Liver (tissue), 9 donors: ENCODE measurements around the gene IKBKE. TPM values are rescaled to one million over a fixed set of nuclear protein-coding genes. Genes with fewer than 3 reads are reported as not detected.
A peak's percentile ranks its signal among the peaks of the same experiment; 100 is the strongest.

ENCODE experiments used
- DNase-seq: peaks from one replicate; pipeline ENCODE4 v3.0.0-alpha.2; 2017; ENCODE audit warnings: low spot score
- H3K27ac ChIP-seq, 2 donors: one replicate each; pipeline ENCODE4 v1.7.0; 2013; ENCODE audit warnings: inconsistent platforms in 2 of 2, low read length in 2 of 2, control low read depth in 1 of 2, low read depth in 1 of 2, mild to moderate bottlenecking in 1 of 2
- H3K27me3 ChIP-seq, 4 donors: one replicate each; pipeline versions ENCODE4 v1.6.1 to v1.7.0; 2013; ENCODE audit warnings: low read length in 3 of 4, inconsistent platforms in 1 of 4, mild to moderate bottlenecking in 1 of 4, moderate library complexity in 1 of 4; ENCODE audit not compliant: control insufficient read depth in 4 of 4, insufficient read depth in 4 of 4
- H3K36me3 ChIP-seq, 4 donors: one replicate each; pipeline versions ENCODE4 v1.6.1 to v1.7.0; 2013; ENCODE audit warnings: low read length in 3 of 4, mild to moderate bottlenecking in 3 of 4, low read depth in 1 of 4, moderate library complexity in 1 of 4; ENCODE audit not compliant: control insufficient read depth in 4 of 4, insufficient read depth in 3 of 4
- H3K4me1 ChIP-seq, 4 donors: one replicate each; pipeline versions ENCODE4 v1.6.1 to v1.7.0; 2013; ENCODE audit warnings: low read length in 3 of 4, mild to moderate bottlenecking in 3 of 4, moderate library complexity in 1 of 4; ENCODE audit not compliant: control insufficient read depth in 4 of 4, insufficient read depth in 4 of 4
- H3K4me3 ChIP-seq, 3 donors: one replicate each; pipeline versions ENCODE4 v1.6.1 to v1.7.0; 2013; ENCODE audit warnings: low read length in 3 of 3, control low read depth in 1 of 3, low read depth in 1 of 3, mild to moderate bottlenecking in 1 of 3
- H3K9ac ChIP-seq, 2 donors: one replicate each; pipeline ENCODE4 v1.7.0; 2013; ENCODE audit warnings: low read length in 2 of 2, mild to moderate bottlenecking in 2 of 2, moderate library complexity in 2 of 2, control low read depth in 1 of 2, low read depth in 1 of 2
- H3K9me3 ChIP-seq, 4 donors: one replicate each; pipeline versions ENCODE4 v1.6.1 to v1.7.0; 2013; ENCODE audit warnings: low read length in 3 of 4; ENCODE audit not compliant: control insufficient read depth in 4 of 4
- ATF3 ChIP-seq: IDR thresholded peaks from 2 replicates; pipeline ENCODE4 v1.6.1; 2016; ENCODE audit warnings: antibody characterized with exemption
- CTCF ChIP-seq: fragments of 150-350 bp; IDR thresholded peaks from 2 replicates; pipeline ENCODE4 v1.5.1; 2017; ENCODE audit warnings: improper control_type of control experiment, low read depth, low read length; ENCODE audit not compliant: missing input control
- FOXA1 ChIP-seq: IDR thresholded peaks from 2 replicates; pipeline ENCODE4 v1.6.1; 2016; ENCODE audit warnings: antibody characterized with exemption
- FOXA2 ChIP-seq: IDR thresholded peaks from 2 replicates; pipeline ENCODE4 v1.6.1; 2016; ENCODE audit warnings: antibody characterized with exemption
- GABPA ChIP-seq, 2 donors: IDR thresholded peaks in 1 of 2; conservative IDR thresholded peaks in 1 of 2; 2 replicates each; pipeline ENCODE4 v1.6.1; 2016; ENCODE audit warnings: antibody characterized with exemption in 2 of 2, mild to moderate bottlenecking in 1 of 2, moderate library complexity in 1 of 2
- JUND ChIP-seq, 2 donors: IDR thresholded peaks; 2 replicates each; pipeline ENCODE4 v1.6.1; 2016; ENCODE audit warnings: antibody characterized with exemption in 2 of 2
- MAX ChIP-seq: IDR thresholded peaks from 2 replicates; pipeline ENCODE4 v1.6.1; 2016; ENCODE audit warnings: antibody characterized with exemption
- NR2F2 ChIP-seq: IDR thresholded peaks from 2 replicates; pipeline ENCODE4 v1.6.1; 2016; ENCODE audit warnings: antibody characterized with exemption
- RXRA ChIP-seq, 2 donors: IDR thresholded peaks; 2 replicates each; pipeline ENCODE4 v1.6.1; 2017 to 2018; ENCODE audit warnings: antibody characterized with exemption in 2 of 2, mild to moderate bottlenecking in 1 of 2
- TAF1 ChIP-seq: conservative IDR thresholded peaks from 2 replicates; pipeline ENCODE4 v1.6.1; 2016; ENCODE audit warnings: antibody characterized with exemption, mild to moderate bottlenecking
- YY1 ChIP-seq: IDR thresholded peaks from 2 replicates; pipeline ENCODE4 v1.6.1; 2016; ENCODE audit warnings: antibody characterized with exemption, mild to moderate bottlenecking
- ZBTB33 ChIP-seq: IDR thresholded peaks from 2 replicates; pipeline ENCODE4 v1.6.1; 2016; ENCODE audit warnings: antibody characterized with exemption
- WGBS: extraction: QIAGEN DNeasy Blood & Tissue Kit; methylation state at CpG from one replicate; pipeline ENCODE4 v1.1.7; 2013; 5-methylcytosine and 5-hydroxymethylcytosine counted together
- polyA plus RNA-seq, 2 donors: library from polyadenylated mRNA; stranded (reverse) in 1 of 2; unstranded in 1 of 2; fragments of 200-250 nt in 1 of 2; fragments of >200 nt in 1 of 2; fragmentation: Nextera tagmentation in 1 of 2; extraction: Ambion mirVana in 1 of 2; gene quantifications; one replicate each; pipeline versions ENCODE4 v1.2.1 to v1.2.3, GENCODE V29; 2013 to 2015
- total RNA-seq, 2 donors: library from RNA; depleted of rRNA; stranded (reverse); fragments of >200 nt; gene quantifications; one replicate each; pipeline ENCODE4 v1.2.3, GENCODE V29; 2014
- donor health status: healthy.
- donor health status: healthy.
- donor health status: healthy.
- donor health status: healthy.
- donor health status: healthy.

The IKBKE gene
- total and polyA plus RNA-seq, 4 donors: 0.81 to 3.9 (median 1.5) TPM

GRCh38 chr1:206470692-206471414, 577 bp downstream of the IKBKE start:
- Histone ChIP-seq H3K4me1 (peaks cover 3 to 19% (median 7%) of the 10 kb centered on the region in 4 donors), H3K9ac (peak overlapping the region in 1 of 2 donors; percentile 78), H3K27ac (no peak overlapping the region), H3K27me3 (no peaks in the 10 kb centered on the region), H3K4me3 (peak overlapping the region; percentile 60 to 70 (median 69)), H3K9me3 (no peaks in the 10 kb centered on the region), H3K36me3 (no peaks in the 10 kb centered on the region)
- DNase-seq: no peak
- TF ChIP-seq JUND (IDR thresholded peaks at IDR 0.05) (no peak), FOXA1 (no peak), CTCF (no peak), NR2F2 (no peak), GABPA (IDR thresholded peaks at IDR 0.05 in 1 of 2, conservative IDR thresholded peaks at IDR 0.05 in 1 of 2) (no peak), RXRA (IDR thresholded peaks at IDR 0.05) (no peak), YY1 (no peak), FOXA2 (no peak), TAF1 (no peak), MAX (no peak), ZBTB33 (no peak)
- WGBS: 15% methylated on average over 18 of the region's 18 CpGs

- DNase-seq: no peak
- H3K4me3 ChIP-seq: no peak overlapping the region
- no peak for TF ChIP-seq YY1
- no peak for TF ChIP-seq ZBTB33
- no peak for TF ChIP-seq ATF3
- TF ChIP-seq FOXA1: no peak
- H3K9me3 ChIP-seq: no peaks in the 10 kb centered on the region
- 80% methylated on average over 7 of the region's 7 CpGs for WGBS
- H3K9ac ChIP-seq: no peak overlapping the region
- H3K27me3 ChIP-seq: no peaks in the 10 kb centered on the region
- H3K27ac ChIP-seq: no peak overlapping the region
- peaks cover 3 to 19% (median 7%) of the 10 kb centered on the region in 4 donors for H3K4me1 ChIP-seq
- peaks cover 0 to 2% (median 0%) of the 10 kb centered on the region in 4 donors for H3K36me3 ChIP-seq
Observed at GRCh38 chr1:206471415-206471801, 1.1 kb downstream of the IKBKE start.
